HFF-Myc (cell line): Measurements from ENCODE around the gene PACC1.

Experiments used
- DNase-seq: peaks from one replicate; pipeline ENCODE4 v3.0.0-alpha.2; 2011; ENCODE audit warnings: low read depth; ENCODE audit errors: extremely low read depth
- H3K4me3 ChIP-seq: replicated peaks from 2 replicates; pipeline ENCODE4 v1.5.1; 2011; ENCODE audit warnings: low read depth, mild to moderate bottlenecking, control low read depth, low read length
- TF ChIP-seq, protein P1 (sequence below): IDR thresholded peaks from 2 replicates; pipeline ENCODE4 v1.5.1; 2012; ENCODE audit warnings: mild to moderate bottlenecking, low read depth, low read length, control low read depth; ENCODE audit errors: missing control alignments

The PACC1 gene

GRCh38 chr1:212413902-212414327 lies 771 bp downstream of the PACC1 start:
- no peak for DNase-seq
- H3K4me3 ChIP-seq, result peak overlapping the region; percentile 79
- TF ChIP-seq, protein P1, sequence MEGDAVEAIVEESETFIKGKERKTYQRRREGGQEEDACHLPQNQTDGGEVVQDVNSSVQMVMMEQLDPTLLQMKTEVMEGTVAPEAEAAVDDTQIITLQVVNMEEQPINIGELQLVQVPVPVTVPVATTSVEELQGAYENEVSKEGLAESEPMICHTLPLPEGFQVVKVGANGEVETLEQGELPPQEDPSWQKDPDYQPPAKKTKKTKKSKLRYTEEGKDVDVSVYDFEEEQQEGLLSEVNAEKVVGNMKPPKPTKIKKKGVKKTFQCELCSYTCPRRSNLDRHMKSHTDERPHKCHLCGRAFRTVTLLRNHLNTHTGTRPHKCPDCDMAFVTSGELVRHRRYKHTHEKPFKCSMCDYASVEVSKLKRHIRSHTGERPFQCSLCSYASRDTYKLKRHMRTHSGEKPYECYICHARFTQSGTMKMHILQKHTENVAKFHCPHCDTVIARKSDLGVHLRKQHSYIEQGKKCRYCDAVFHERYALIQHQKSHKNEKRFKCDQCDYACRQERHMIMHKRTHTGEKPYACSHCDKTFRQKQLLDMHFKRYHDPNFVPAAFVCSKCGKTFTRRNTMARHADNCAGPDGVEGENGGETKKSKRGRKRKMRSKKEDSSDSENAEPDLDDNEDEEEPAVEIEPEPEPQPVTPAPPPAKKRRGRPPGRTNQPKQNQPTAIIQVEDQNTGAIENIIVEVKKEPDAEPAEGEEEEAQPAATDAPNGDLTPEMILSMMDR, result no peak

DNA sequence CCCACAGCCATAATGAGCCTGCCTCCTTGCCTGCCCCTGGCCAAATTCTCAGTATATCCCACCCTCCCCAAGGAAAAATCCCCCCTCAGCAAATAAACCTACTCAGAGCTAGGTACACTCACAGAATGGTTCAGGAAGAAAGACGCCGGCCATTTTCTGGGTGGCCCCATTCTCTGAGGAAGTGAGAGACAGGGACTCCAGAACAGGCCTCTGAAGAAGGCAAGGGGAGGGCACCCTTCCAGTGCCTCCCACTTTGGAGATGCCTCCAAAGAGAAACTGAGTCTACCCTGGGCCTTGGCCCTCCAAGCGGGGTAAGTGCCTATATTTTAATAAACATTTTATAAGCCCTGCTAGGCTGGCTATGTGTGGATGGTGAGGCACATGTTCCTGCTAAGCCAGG lies 2.3 kb downstream of the PACC1 start:
- no peak for DNase-seq
- TF ChIP-seq, protein P1, result no peak

GRCh38 chr1:212410231-212410820 lies 4.4 kb downstream of the PACC1 start:
- no peak for DNase-seq
- TF ChIP-seq, protein P1, result no peak
- H3K4me3 ChIP-seq, result no peak overlapping the region

More for the DNA sequence above, 2.3 kb downstream of the PACC1 start:
- H3K4me3 ChIP-seq, result no peak overlapping the region

DNA sequence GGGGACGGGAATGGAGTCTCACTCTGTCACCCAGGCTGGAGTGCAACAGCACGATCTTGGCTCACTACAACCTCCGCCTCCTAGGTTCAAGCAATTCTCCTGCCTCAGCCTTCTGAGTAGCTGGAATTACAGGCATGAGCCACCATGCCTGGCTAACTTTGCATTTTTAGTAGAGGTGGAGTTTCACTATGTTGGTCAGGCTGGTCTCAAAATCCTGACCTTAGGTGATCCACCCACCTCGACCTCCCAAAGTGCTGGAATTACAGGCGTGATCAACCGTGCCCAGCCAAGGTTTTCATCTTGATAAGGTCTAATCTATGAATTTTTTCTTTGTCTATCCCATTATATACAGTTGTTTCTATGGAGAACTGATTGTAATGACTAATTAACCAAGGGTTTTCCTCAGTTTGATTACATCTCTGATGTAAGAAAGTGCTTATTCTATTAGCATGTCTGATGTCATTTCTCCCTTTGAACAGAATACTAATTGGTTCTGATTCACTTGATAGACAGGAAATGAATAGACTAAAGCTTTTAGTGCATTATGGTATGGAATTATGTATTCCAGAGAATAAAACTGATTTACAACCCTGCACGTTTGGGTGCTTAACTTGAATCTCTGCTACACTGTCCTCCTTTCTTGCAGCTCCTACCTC lies 11.9 kb downstream of the PACC1 start:
- TF ChIP-seq, protein P1, result no peak
- DNase-seq, result no peak
- H3K4me3 ChIP-seq, result no peak overlapping the region

DNA sequence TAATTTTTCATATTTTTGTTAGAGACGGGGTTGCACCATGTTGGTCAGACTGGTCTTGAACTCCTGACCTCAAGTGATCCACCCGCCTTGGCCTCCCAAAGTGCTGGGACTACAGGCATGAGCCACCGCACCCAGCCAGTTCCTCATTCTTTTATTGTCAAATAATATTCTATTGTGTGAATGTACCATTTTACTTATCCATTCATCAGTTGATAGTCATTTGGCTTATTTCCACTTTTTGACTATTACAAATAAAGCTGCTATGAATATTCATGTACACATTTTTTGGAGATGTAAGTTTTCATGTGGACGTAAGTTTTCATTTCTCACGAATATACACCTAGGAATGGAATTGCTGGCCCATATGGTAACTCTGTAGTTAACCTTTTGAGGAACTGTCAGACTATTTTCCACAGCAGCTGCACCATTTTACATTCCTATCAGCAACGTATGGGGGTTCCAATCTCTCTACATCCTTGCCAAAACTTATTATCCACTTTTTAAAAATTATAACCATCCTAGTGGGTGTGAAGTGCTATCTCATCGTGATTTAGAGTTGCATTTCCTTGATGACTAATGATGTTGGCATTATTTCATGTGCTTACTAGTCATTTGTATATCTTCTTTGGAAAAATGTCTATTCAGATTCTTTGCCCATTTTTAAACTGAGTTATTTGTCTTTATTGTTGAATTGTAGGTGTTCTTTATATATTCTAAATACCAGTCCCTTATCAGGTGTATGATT lies 12.7 kb downstream of the PACC1 start:
- peak; percentile 9 for DNase-seq
- no peak overlapping the region for H3K4me3 ChIP-seq
- TF ChIP-seq, protein P1, result no peak

DNA sequence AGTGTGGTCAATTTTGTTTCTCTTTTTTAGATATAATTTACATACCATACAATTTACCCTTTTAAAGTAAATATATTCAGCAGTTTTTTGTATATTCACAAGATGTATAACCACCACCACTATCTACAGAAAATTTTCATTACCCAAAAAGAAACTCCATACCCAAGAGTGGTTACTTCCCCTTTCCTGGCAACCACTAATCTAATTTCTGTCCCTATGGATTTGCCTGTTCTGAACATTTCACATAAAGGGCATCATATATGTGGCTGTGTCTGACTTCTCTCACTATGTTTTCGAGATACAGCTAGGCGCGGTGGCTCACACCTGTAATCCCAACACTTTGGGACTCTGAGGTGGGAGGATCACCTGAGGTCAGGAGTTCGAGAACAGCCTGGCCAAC lies 13.6 kb downstream of the PACC1 start:
- TF ChIP-seq, protein P1, result no peak
- H3K4me3 ChIP-seq, result no peak overlapping the region
- no peak for DNase-seq
